ENCODE data around the gene ODR4.
A peak's percentile ranks its signal among the peaks of the same experiment; 100 is the strongest.
"Not testable (repeated sequence)": the region's sequence is repeated elsewhere in the genome, so short reads cannot be mapped to it uniquely, and the experiment has no call there.

The ODR4 gene

GRCh38 chr1:186375152-186375928, at the start of gene ODR4, which contains the start of gene TPR:
TSS of gene ODR4 (plus strand) at chr1:186375838. CDS start at chr1:186379786, 3,948 bp downstream.
TSS of gene TPR (minus strand) at chr1:186375253. CDS start at chr1:186375028, 225 bp downstream.
- peak; percentile 88 to 91 for DNase-seq (ENCODE audit: low read depth in 2 of 2, low spot score in 1 of 2)

DNA sequence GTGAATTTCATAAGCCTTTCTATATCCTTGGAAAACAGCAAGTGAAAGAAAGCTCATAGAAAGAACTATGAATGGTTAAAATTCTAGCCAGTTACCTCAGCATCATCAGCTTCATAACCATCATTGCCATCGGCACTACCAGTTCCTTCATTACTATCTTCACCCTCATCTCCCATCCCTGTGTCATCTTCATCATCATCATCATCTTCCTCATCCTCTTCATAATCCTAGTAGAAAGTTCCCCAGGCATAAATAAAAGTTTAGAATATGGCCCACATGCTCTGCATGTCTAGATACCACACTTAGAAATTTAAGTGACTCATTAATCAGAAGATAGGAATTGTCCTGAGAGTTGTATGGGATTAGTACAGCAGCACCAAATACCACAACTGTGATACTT, 49.6 kb upstream of the ODR4 start:
- no peak for DNase-seq (ENCODE audit: low read depth in 2 of 2, low spot score in 1 of 2)

- DNase-seq (ENCODE audit: low read depth in 2 of 2, low spot score in 1 of 2), result no peak
Observed at GRCh38 chr1:186327331-186327730, 48.3 kb upstream of the ODR4 start.

- no peak for DNase-seq (ENCODE audit: low read depth in 2 of 2, low spot score in 1 of 2)
Observed at GRCh38 chr1:186330758-186331157, 44.9 kb upstream of the ODR4 start.

GRCh38 chr1:186337554-186337953, 38.1 kb upstream of the ODR4 start:
- no peak for DNase-seq (ENCODE audit: low read depth in 2 of 2, low spot score in 1 of 2)

- DNase-seq (ENCODE audit: low read depth in 2 of 2, low spot score in 1 of 2), result no peak
Observed at GRCh38 chr1:186340772-186341171, 34.9 kb upstream of the ODR4 start.

DNA sequence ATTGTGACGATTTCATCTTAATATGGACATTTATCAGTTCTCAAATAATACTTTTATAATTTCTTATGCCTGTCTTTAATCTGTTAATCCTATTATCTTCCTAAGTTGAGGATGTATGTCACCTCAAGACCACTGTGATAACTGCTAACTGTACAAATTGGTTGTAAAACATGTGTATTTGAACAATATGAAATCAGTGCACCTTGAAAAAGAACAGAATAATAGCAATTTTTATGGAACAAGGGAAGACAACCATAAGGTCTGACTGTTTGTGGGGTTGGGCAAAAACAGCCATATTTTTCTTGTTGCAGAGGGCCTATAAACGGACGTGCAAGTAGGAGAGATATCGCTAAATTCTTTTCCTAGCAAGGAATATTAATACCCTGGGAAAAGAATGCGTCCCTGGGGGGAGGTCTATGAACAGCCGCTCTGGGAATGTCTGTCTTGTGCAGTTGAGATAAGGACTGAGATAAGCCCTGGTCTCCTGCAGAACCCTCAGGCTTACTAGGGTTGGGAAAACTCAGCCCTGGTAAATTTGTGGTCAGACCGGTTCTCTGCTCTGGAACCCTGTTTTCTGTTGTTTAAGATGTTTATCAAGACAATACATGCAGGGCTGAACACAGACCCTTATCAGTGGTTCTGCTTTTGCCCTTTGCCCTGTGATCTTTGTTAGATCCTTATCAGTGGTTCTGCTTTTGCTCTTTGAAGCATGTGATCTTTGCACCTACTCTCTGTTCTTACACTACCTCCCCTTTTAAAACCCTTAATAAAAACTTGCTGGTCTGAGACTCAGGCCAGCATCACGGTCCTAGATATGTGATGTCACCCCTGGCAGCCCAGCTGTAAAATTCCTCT, 27.6 kb upstream of the ODR4 start:
- DNase-seq (ENCODE audit: low read depth in 2 of 2, low spot score in 1 of 2), result not testable (repeated sequence)

DNA sequence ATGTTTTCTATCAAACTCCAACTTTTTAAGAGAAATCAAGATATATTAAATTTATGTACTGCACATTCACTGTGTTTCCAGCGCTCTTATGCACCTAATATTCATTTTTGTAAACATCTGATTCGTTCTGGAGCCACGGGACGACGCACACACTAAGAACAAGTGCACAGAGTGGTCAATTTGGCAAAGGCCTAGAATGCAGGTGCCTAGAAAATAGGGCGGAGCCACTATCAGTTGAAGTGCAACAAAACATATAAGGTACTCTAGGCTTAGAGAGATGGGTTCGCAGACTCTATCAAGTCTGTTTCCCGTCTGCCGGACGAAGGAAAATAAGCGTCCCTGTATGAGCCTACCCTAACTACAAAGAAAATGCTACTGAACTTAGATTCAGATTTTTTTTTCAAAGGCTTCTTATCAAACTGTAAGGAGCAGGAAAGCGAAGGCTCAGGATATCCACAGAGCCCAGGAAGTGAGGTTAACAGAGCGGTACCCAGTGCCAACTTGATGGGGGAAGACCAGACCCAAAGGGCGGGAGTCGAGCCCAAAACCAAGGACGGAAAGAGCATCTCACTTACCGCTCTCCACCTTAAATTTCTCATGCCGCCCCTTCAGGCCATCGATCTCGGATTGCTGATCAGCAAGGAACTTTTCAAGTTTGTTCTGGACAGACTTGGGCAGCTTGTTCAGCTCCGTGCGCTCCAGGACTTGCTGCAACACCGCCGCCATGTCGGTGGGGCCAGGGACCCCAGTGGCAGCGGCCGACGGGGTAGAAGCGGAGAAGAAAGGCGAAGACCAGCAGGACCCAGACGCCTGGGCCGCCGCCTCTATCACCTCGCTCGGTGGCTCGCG, 1.1 kb upstream of the ODR4 start:
- DNase-seq (ENCODE audit: low read depth in 2 of 2, low spot score in 1 of 2), result peak in 1 of 2 donors; percentile 1

DNA sequence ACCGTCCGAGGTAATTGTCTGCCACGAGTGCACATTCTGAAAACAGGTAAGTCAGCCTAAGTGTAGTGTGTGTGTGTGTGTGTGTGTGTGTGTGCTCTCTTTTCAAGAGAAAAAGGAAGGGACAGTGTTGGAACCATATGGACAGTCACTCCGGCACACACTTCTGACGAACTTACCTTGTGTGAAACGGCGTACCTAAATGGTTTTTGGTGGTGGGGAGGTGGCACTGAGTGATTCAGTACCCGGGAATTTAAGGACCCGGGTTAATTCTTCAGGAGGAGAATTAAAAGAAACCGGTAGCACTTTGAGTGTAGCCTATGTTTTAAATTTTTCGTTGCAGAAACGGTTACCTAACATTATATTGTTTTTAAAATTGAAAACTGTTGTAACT, 286 bp downstream of the ODR4 start:
- no peak for DNase-seq (ENCODE audit: low read depth in 2 of 2, low spot score in 1 of 2)

DNA sequence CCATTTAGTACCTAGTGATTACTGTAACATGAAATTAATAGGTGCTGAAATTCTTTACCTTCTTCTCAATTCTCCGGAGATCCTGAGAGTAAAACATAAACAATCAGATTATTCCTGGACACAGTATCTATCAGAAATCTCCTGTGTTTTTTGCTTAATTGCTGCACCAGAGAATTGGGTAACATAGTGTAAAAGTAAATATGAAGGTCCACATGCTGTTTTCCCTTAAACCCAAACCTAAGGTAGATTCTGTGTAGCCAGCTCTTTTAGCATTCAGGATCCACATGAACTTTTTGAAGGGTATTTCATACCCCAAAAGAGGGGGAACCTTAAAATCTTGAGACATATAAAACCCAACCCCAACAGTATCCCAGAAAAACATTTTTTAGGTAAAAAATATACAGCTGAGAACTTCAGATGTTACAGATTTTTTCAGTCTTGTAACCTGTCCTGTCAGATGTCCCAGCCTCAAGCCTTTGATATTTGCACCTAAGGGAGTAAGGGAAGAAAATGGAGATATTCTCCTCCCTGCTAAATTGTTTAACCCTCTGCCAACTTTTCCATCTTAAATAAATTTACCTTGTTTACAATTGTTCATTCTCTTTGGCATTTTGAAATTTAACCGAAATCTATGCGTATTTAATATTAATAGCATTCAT, 11.2 kb downstream of the ODR4 start:
- no peak for DNase-seq (ENCODE audit: low read depth in 2 of 2, low spot score in 1 of 2)

DNA sequence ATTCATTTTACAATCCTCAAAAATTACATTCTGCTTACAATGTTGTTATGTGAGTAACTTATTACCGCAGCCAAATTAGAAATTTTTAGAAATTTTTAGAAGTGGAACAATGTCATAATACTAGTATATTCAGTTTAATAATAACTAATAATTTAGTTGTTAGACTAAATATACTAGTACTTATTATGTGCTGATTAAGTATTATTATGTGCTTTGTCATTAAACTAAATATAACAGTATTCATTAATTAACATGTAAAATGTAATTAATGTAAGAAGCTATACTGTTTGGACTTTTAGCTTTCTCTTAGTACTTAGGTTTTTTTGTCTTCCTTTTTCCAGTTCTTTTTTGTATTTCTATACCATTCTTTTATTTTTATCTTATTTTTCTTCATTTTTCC, 15.3 kb downstream of the ODR4 start:
- no peak for DNase-seq (ENCODE audit: low read depth in 2 of 2, low spot score in 1 of 2)

DNA sequence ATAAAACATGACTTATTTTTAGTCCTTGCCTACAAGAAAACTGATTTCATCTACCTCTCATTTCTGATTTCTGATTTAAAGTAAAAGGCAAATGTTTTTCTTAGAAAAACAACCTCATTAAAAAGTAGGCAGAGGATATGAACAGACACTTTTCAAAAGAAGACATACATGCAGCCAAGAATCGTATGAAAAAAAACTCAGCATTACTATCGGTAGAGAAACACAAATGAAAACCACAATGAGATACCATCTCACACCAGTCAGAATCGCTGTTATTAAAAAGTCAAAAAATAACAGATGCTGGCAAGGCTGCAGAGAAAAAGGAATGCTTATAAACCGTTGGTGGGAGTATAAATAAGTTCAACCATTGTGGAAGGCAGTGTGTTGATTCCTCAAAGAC, 16.2 kb downstream of the ODR4 start:
- no peak for DNase-seq (ENCODE audit: low read depth in 2 of 2, low spot score in 1 of 2)

DNA sequence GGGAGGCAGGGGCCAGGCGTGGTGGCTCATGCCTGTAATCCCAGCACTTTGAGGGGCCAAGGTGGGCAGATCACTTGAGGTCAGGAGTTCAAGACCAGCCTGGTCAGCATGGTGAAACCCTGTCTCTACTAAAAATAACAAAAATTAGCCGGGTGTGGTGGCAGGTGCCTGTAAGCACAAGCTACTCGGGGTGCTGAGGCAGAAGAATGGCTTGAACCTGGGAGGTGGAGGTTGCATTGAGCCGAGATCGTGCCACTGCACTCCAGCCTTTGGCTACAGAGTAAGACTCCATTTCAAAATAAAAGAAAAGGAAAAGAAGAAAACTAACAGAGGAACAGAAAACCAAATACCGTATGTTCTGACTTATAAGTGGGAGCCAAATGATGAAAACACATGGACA, 17.1 kb downstream of the ODR4 start:
- DNase-seq (ENCODE audit: low read depth in 2 of 2, low spot score in 1 of 2), result not testable (repeated sequence)

- DNase-seq (ENCODE audit: low read depth in 2 of 2, low spot score in 1 of 2), result not testable (repeated sequence)
Observed at GRCh38 chr1:186401446-186401845, 25.8 kb downstream of the ODR4 start.

DNA sequence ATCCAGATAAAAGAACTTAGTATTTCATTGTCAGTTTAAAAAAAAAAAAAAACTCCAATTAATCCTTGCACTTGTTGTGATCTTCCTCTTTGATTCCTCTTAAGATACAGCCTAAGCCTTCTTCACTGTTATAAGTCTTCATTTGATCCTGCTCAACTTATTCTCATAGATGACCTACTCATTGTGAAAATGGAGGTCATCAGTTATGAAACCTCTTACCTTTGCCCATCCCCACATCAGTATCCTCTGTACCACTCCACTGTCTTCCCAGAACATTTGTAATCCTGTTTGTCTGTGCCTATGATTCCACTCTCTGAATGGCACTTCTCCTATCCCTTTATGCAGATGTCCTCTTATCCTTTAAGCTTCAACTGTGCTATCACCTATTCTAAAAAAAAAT, 28.0 kb downstream of the ODR4 start:
- DNase-seq (ENCODE audit: low read depth in 2 of 2, low spot score in 1 of 2), result no peak

GRCh38 chr1:186404454-186405051, 28.9 kb downstream of the ODR4 start:
- no peak for DNase-seq (ENCODE audit: low read depth in 2 of 2, low spot score in 1 of 2)

GRCh38 chr1:186409091-186409490, 33.5 kb downstream of the ODR4 start:
- DNase-seq (ENCODE audit: low read depth in 2 of 2, low spot score in 1 of 2), result no peak

DNA sequence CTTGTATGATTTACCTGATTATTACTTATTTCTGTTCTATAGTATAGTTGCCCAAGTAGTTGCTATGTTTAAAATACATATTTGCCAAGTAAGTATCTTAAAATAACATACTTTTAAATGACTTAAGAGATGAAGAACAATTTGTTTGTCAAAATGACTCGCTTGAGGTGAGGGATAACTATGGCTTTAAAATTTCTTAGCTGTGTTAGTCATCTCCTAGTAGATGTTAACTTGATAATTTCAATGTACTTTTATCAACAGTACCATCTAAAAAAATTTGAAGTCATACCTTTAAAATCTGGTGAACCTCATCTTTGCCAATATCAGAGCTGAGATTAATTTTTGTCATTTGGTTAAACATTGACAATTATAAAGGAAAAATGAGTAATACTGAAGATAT, 37.7 kb downstream of the ODR4 start:
- no peak for DNase-seq (ENCODE audit: low read depth in 2 of 2, low spot score in 1 of 2)

DNA sequence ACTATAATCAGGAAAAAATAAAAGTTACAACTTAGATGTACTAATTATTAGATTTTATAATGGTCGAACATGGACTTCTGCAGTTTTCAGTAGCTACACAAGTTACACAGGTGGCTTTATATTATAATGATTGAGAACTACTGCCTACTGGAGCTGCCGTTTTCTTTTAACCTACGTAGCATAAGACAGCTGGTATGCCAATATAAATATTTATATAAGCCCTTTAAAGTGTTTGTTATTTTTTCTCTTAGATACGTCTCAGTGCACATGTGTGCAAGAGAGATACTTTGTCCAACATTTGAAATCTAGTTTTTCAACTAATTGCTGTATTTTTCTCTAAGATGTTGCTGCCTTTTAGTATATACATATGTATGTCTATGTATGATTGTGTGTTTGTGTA, 42.9 kb downstream of the ODR4 start:
- no peak for DNase-seq (ENCODE audit: low read depth in 2 of 2, low spot score in 1 of 2)

DNA sequence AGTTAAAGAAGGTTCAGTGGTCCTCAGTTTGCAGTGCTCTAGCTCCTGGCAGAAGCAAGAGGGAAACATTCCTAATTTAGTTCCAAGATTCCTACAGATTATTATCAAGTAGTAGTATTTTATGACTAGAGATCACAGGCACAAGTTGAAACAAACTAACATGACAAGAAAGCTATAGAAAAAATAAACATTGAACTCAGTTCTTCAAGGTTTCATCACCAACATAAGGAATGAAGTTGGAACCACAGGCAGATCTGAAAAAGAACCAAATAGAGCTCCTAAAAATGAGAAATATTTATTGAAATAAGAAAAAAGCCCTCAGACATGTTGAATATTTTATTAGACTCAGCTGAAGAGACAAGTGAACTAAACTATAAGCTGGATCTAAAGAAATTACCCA, 44.7 kb downstream of the ODR4 start:
- DNase-seq (ENCODE audit: low read depth in 2 of 2, low spot score in 1 of 2), result no peak

All from stimulated activated CD8-positive, alpha-beta memory T cell treated with anti-CD3 and anti-CD28 coated beads, Interleukin-4, amount 100 ng/mL, for 4 hours (primary cell).